GM19025 (cell line): ENCODE measurements around the gene POLD4.
A peak's percentile ranks its signal among the peaks of the same experiment; 100 is the strongest.

Source experiments
- ATAC-seq: cut with Tn5 transposase; IDR thresholded peaks from one replicate; pipeline ENCODE4 v1.9.1; 2021; ENCODE audit warnings: mild to moderate bottlenecking, low read depth, moderate library complexity; ENCODE audit not compliant: unreplicated experiment

Gene POLD4

GRCh38 chr11:67355023-67355793 is 1.9 kb upstream of the POLD4 start:
- no peak for ATAC-seq

GRCh38 chr11:67354075-67355022 is 1.0 kb upstream of the POLD4 start:
- no peak for ATAC-seq

DNA sequence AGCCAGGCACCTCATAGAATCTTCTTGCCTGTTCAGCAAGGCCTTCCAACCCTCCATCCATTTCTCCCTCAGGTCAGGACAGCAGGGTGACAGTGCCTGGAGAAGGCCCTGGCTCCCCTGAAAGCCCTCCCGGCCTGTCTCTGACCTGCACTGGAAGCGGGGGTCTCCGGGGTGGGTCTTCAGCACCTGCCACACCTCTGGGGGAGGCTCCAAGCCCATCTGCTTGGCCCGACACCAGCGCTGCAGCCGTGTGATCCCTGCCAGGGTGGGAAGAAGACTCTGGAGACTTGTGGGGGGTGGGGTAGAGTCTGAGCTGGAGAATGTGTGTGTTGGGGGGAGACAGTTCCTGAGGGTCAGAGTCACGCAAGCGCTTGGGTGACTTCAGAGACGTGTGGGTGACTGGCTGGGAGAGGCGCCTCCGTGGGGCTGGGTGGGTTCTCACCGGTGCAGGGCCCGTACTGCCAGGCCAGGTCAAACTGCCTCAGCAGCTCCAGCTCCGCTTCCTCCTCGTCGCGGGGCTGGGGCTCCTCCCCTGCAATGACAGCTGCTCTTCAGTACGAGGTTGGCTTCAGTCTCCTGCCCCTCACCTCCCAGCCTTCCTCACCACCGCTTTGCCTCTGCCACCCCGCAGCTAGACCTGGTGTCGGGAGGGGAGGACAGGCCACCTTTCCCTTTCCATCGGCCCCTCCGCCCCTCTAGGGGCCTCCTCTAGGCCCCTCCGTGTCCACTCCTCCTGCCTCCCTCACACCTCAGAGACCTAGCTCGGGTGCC is 615 bp downstream of the POLD4 start:
- ATAC-seq: peak; percentile 2

DNA sequence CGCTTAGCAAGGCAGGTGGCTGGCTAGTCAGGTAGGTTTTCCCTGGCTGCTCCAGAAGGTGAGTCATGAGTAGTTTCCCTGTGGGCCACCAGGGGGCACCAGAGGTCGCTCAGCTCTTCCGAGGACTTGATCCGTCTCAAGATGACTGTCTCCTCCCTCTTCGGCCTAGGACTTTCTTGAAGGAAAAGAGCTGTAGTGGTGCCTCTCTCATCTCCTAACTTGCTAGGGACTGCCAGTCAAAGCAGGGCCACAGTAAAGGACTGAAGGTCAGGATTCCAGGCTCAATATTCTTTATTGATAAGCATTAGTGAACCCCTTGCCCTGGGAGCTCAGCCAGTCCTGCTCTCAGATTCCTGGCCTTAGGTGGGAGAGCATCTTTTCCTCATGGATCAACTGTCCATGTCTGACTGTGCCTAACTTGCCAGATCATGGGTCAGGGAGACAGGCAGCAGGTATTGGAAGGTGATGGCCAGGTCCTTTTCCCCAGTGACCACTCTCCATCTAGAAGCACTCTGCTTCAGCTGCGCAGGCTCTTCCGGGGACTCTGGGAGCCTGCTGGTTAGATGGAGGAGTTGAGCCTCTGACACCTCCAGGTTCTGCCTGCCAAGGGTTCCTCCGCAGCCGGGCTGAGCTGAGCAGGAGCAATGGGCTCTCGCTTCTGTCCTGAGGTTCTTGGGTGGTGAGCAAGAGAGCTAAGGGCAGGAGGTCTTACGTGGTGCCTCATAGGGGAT is 1.9 kb downstream of the POLD4 start:
- ATAC-seq: no peak

DNA sequence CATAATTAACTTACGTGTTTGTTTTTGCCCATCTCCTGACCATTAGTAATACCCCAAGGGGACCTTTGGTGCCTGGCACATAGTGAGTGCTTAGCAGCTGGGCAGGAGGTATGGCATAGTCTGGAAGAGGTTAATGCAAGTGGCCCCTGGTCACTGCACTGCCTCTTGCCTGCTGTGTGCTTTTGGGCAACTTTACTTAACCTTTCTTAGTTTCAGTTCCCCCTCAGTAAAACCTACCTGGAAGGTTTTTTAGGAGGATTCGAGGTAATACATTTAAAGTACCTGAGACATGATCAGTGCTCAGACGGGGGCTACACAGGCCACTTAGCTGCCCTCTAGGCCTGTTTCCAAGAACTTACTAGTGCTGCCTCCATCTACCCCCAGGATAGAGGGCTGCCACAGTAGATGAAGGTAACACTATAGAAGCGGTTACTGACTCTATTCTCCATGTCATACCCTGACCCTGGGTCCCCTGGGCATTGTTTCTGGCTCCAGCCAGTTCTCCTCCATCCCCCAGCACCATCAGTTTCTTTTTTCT is 3.3 kb downstream of the POLD4 start:
- no peak for ATAC-seq

DNA sequence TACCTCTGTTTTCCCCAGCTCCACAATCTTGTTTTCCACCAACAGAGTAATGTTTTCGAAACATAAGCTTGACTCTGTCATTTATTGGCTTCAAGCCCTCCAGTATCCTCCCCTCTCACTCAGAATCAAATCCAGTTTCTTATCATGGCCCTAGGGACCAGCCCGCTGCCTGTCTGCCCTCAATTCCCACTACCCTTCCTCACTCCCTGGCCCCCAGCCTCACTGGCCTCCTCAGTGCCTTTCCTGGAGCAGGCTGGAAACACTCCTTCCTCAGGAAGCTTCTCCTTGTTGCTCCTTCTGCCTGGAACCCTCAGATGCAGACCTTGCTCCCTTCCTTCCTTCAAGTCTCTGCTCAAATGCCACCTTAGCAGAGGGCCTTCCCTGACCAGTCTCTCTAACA is 3.9 kb downstream of the POLD4 start:
- ATAC-seq: no peak

DNA sequence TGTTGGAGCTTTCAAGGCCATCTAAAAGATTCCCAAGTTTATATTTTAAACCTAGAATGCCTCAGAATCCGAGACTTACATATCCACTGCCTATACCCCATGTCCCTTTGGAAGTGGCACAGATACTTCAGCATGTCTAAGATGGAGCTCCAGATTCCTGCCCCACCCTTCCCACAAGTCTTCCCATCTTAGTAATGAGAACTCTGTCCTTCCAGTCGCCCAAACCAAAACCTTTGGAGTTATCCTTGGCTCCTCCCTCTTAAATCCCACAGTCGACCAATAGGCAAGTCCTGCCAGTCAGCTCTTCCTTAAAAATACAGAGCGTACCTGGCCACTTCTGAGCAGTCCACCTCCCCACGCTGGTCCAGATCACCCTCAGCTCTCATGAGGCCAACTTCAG is 4.3 kb downstream of the POLD4 start:
- no peak for ATAC-seq

DNA sequence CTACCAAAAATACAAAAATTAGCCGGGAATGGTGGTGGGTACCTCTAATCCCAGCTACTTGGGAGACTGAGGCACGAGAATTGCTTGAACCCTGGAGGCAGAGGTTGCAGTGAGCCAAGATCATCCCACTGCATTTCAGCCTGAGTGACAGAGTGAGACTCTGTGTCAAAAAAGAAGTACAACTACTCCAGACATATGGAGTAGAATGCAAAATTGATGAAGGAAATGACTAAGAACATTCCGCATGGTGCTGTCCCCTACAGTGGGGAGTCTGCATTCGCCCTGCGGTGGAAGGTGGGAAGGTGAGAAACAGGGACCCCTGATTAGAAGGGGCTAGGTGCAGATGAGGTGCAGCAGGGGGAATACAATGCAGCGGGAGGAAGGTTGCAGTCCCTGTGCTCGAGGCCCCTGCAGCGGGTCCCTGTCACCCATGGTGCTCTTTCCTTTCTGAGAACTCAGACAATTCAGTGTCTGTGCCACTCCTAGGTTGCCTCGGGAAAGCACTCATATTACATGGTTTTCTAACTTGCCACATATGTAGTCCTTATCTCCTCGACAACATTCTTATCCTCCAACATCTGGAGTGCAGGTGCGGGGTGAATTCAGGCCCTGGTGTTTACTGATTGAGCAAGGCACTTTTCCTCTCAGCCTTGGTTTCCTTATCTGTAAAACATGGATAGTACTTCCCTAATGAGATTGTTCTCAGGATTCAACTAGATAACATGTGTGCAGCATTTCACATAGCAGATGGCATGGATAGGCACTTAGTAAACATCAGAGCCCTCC is 5.2 kb downstream of the POLD4 start:
- no peak for ATAC-seq

GRCh38 chr11:67345920-67346819 is 7.2 kb downstream of the POLD4 start:
- ATAC-seq: no peak

- ATAC-seq: no peak
Measured at GRCh38 chr11:67345247-67345919, 8.0 kb downstream of the POLD4 start.

GRCh38 chr11:67344264-67344663 is 9.1 kb downstream of the POLD4 start:
- ATAC-seq: no peak

DNA sequence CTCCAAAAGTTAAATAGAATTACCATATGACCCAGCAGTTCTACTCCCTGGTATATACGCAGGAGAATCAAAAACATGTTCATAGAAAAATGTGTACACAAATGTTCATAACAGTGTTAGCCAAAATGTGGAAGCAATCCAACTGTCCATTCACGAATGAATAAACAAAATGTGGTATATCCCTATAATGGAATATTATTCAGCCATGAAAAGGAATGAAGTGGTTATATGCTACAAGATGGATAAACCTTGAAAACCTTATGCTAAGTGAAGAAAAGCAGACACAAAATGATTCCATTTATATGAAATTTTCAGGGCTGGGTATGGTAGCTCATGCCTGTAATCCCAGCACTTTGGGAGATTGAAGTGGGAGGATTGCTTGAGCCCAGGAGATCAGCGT is 16.1 kb downstream of the POLD4 start:
- no peak for ATAC-seq

DNA sequence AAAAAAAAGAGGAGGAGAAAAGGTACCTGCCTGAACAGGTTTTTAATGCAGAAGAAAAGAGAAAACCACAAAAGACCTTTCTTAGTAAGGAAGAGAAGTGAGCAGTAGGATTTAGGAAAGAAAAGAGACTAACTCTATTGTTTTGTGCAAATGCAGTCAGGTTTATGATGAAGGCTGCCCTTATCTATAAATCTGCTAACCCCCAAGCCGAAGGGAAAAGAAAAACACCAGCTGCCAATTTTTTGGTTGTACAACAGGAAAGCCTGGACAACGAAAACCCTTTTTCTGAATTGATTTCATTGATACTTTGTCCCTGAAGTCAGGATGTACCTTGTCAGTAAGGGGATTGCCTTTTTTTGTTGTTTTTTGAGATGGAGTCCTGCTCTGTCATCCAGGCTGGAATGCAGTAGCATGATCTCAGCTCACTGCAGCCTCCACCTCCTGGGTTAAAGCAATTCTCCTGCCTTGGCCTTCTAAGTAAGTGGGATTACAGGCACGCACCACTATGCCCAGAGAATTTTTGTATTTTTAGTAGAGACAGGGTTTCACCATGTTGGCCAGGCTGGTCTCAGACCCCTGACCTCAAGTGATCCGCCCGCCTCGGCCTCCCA is 21.2 kb downstream of the POLD4 start:
- ATAC-seq: no peak

DNA sequence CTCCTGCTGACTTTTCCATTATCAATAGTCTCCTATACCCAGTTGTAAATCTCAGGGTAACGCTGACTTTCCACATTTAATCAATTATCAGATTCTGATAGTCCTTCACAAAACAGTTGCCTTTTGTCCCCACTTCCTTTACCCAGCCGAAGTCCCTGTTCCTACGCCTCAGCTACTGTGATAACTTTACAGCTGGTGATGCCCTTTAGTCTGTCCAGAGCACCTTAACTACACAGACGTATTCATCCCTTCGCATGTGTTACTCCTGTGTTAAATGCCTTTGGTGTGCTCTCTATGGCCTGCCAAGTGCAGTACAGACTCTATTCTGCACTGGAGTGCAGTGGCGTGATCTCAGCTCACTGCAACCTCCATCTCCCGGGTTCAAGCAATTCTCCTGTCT is 29.8 kb downstream of the POLD4 start:
- no peak for ATAC-seq

DNA sequence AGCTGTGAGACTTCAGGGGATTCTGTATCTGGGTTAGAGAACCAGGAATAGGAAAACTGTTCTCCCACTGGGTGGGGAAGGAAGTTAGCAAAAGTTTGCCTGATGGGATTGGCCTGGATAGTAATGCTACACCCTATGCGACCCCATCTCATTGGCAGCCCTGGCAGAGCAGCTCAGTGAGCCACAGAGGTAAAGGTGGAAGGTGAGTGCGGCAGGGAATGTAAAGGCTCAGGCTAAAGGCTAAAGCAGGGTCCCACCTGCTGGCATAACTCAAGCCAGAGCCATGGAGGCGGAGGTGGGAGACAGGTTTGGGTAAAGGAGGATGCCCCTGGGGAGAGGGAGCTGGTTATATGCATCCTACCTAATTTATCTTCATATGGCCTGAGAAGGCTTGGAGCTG is 31.3 kb downstream of the POLD4 start:
- no peak for ATAC-seq

DNA sequence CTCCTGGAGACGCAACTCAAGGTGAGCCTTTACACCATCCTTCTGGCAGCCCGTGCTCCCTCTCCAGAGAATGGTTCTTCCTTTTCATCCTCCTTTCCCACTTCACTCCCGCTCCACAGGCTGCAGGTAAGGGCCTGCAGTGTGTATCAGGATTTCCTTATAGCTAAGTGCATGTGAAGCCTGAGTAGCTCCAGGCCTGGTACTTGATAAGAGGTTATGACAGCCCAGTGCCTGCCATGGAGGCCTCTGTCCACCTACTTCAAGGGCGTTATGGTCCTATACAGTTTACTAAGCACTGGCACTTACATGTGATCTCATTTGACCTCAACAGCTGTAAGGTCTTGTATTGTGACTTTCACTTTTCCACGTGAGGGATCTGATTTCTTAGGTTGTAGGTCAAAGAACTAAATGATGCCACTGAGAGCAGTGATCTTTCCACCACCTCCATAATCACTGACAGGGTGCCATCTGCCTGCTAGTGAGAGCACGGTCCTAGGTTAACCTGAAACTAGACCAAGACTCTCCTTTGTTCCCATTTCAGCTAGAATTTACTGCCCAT is 32.0 kb downstream of the POLD4 start:
- no peak for ATAC-seq

GRCh38 chr11:67320691-67321090 is 32.7 kb downstream of the POLD4 start:
- ATAC-seq: no peak
